HepG2 (cell line): ENCODE measurements around the gene NFKB1. TPM values are rescaled to one million over a fixed set of nuclear protein-coding genes. Genes with fewer than 3 reads are reported as not detected.

Experiments used
- ATAC-seq: fragments of 200-7000 bp; cut with Tn5 transposase; 3 replicates; pipeline ENCODE4 v1.9.1; 2020; ENCODE audit warnings: mild to moderate bottlenecking, moderate library complexity
- BruUV-seq: library from RNA; stranded (reverse); fragments of 400-500 nt; replicated peaks from 2 replicates; lab custom pipeline; 2021; lab: Mats Ljungman, UMichigan
- CTCF ChIA-PET: fragments of 300-600 bp; formaldehyde crosslinking; extraction: SDS; loops from one replicate; lab custom pipeline; 2021; ENCODE audit warnings: low total read pairs, inconsistent platforms, low intra/inter-chr PET ratio; lab: Yijun Ruan, JAX
- POLR2A ChIA-PET: fragments of 350-600 bp; sonication (Branson Sonifier 250); formaldehyde crosslinking; loops from one replicate; lab custom pipeline; 2020; ENCODE audit warnings: antibody characterized with exemption, inconsistent platforms; lab: Yijun Ruan, JAX
- DNase-seq: peaks from one replicate; pipeline ENCODE4 v3.0.0-alpha.2; 2015; ENCODE audit warnings: low spot score
- FAIRE-seq: peaks from 3 replicates; lab custom pipeline; 2011; peaks lifted over from hg19 to GRCh38; lab: Jason Lieb, UNC
- H2AFZ ChIP-seq: one replicate; pipeline ENCODE4 v1.6.1; 2011; ENCODE audit warnings: low read length, inconsistent platforms
- H3K27ac ChIP-seq: fragments of 300-600 bp; 3 replicates; pipeline ENCODE4 v1.8.0; 2011; ENCODE audit warnings: mixed run types, mild to moderate bottlenecking, mixed read lengths, low read length, inconsistent platforms; ENCODE audit not compliant: insufficient read depth; ENCODE audit errors: extremely low read length
- H3K27me3 ChIP-seq, 2 experiments: fragments of 200-600 bp in 1 of 2; 2 replicates in 1 of 2; 3 replicates in 1 of 2; pipeline versions ENCODE4 v1.6.0 to v1.8.0; 2011; ENCODE audit warnings: low read length in 2 of 2, mild to moderate bottlenecking in 2 of 2, moderate library complexity in 2 of 2, inconsistent platforms in 1 of 2; ENCODE audit not compliant: insufficient read depth in 2 of 2, control insufficient read depth in 1 of 2
- H3K36me3 ChIP-seq, 2 experiments: fragments of 200-600 bp in 1 of 2; replicated peaks in 1 of 2; 2 replicates in 1 of 2; 3 replicates in 1 of 2; pipeline versions ENCODE4 v1.5.1 to v1.8.0; 2011; ENCODE audit warnings: low read length in 2 of 2, inconsistent platforms in 1 of 2; ENCODE audit not compliant: insufficient read depth in 2 of 2, control insufficient read depth in 1 of 2
- H3K4me1 ChIP-seq: 2 replicates; pipeline ENCODE4 v1.5.1; 2012; ENCODE audit warnings: low read length, inconsistent platforms; ENCODE audit not compliant: insufficient read depth
- H3K4me2 ChIP-seq: 2 replicates; pipeline ENCODE4 v1.6.0; 2011; ENCODE audit warnings: low read depth, low read length, inconsistent platforms
- H3K4me3 ChIP-seq, 3 experiments: fragments of 200-600 bp in 1 of 3; sonication (generic), shearing (Covaris generic) in 1 of 3; replicated peaks in 1 of 3; 2 replicates each; pipeline ENCODE4 v1.5.1; 2011 to 2016; ENCODE audit warnings: low read length in 3 of 3, inconsistent platforms in 2 of 3, low read depth in 2 of 3, mild to moderate bottlenecking in 2 of 3, control low read depth in 1 of 3, mixed read lengths in 1 of 3; ENCODE audit not compliant: insufficient read depth in 1 of 3
- H3K79me2 ChIP-seq: one replicate; pipeline ENCODE4 v1.6.1; 2011; ENCODE audit warnings: low read length, inconsistent platforms; ENCODE audit not compliant: insufficient read depth
- H3K9ac ChIP-seq: 2 replicates; pipeline ENCODE4 v1.6.0; 2011; ENCODE audit warnings: mild to moderate bottlenecking, low read depth, low read length, inconsistent platforms; ENCODE audit not compliant: insufficient read depth
- H3K9me3 ChIP-seq: 2 replicates; pipeline ENCODE4 v1.5.1; 2012; ENCODE audit warnings: mild to moderate bottlenecking, low read length
- H4K20me1 ChIP-seq: 2 replicates; pipeline ENCODE4 v1.6.0; 2011; ENCODE audit warnings: inconsistent platforms, mild to moderate bottlenecking, low read length, moderate library complexity; ENCODE audit not compliant: insufficient read depth
- ARID4A ChIP-seq: sonication (generic); formaldehyde crosslinking; IDR thresholded peaks from 2 replicates; pipeline ENCODE4 v1.5.0; 2020; ENCODE audit warnings: mild to moderate bottlenecking, missing genetic modification reagents, borderline replicate concordance
- CHD2 ChIP-seq: IDR thresholded peaks from 2 replicates; pipeline ENCODE4 v1.6.1; 2011; ENCODE audit warnings: low read depth, low read length, improper control_type of control experiment
- CSRNP1 ChIP-seq: sonication (generic); formaldehyde crosslinking; IDR thresholded peaks from 2 replicates; pipeline ENCODE4 v1.8.1; 2023; ENCODE audit warnings: mild to moderate bottlenecking, missing genetic modification reagents
- GATAD2A ChIP-seq: IDR thresholded peaks from 2 replicates; pipeline ENCODE4 v1.6.1; 2016
- GZF1 ChIP-seq: sonication (generic); formaldehyde crosslinking; IDR thresholded peaks from 2 replicates; pipeline ENCODE4 v1.5.1; 2020; ENCODE audit warnings: mild to moderate bottlenecking, missing genetic modification reagents
- ISL2 ChIP-seq: sonication (generic); formaldehyde crosslinking; IDR thresholded peaks from 2 replicates; pipeline ENCODE4 v1.5.0; 2020; ENCODE audit warnings: missing genetic modification reagents
- JUNB ChIP-seq: sonication (generic); formaldehyde crosslinking; IDR thresholded peaks from 2 replicates; pipeline ENCODE4 v1.8.0; 2022; ENCODE audit warnings: missing genetic modification reagents, mild to moderate bottlenecking, borderline replicate concordance
- NCOA2 ChIP-seq: sonication (generic); formaldehyde crosslinking; IDR thresholded peaks from 2 replicates; pipeline ENCODE4 v1.8.0; 2022; ENCODE audit warnings: inconsistent platforms
- SNAI1 ChIP-seq: sonication (generic); formaldehyde crosslinking; IDR thresholded peaks from 2 replicates; pipeline ENCODE4 v1.5.0; 2020; ENCODE audit warnings: mild to moderate bottlenecking, missing genetic modification reagents, borderline replicate concordance
- TBX3 ChIP-seq: fragments of 450-650 bp; IDR thresholded peaks from 2 replicates; pipeline ENCODE4 v1.6.1; 2017; ENCODE audit warnings: antibody characterized with exemption, mild to moderate bottlenecking, inconsistent platforms, borderline replicate concordance
- TEAD2 ChIP-seq: sonication (generic); formaldehyde crosslinking; IDR thresholded peaks from 2 replicates; pipeline ENCODE4 v1.9.0; 2021; ENCODE audit warnings: missing genetic modification reagents
- ZNF484 ChIP-seq: sonication (generic); formaldehyde crosslinking; IDR thresholded peaks from 2 replicates; pipeline ENCODE4 v1.5.1; 2020; ENCODE audit warnings: mild to moderate bottlenecking, low read depth, missing genetic modification reagents, borderline replicate concordance
- ZNF580 ChIP-seq: IDR thresholded peaks from 2 replicates; pipeline ENCODE4 v1.6.1; 2016; ENCODE audit warnings: low read depth, borderline replicate concordance
- WGBS: methylation state at CpG from one replicate; pipeline ENCODE4 v1.1.6; 2017; ENCODE audit warnings: low lambda C conversion rate; 5-methylcytosine and 5-hydroxymethylcytosine counted together
- in situ Hi-C: cut with HindIII; loops from 2 replicates; pipeline ENCODE4 v1.10.0; 2017; ENCODE audit warnings: low pct_unique_long_range_greater_than_20kb; ENCODE audit not compliant: extremely low pct_ligation_motif_present
- intact Hi-C: fragments of 100-400 bp; cut with micrococcal nuclease; formaldehyde crosslinking; loops from one replicate; pipeline ENCODE4 v1.10.0; 2022; ENCODE audit not compliant: unreplicated experiment
- polyA plus RNA-seq, 8 experiments: library from polyadenylated mRNA; depleted of rRNA in 3 of 8; stranded (reverse) in 7 of 8; unstranded in 1 of 8; fragments of >200 nt; fragmentation: Illumina TruSeq in 4 of 8; extraction: Trizol in 4 of 8; gene quantifications; 2 replicates each; pipeline versions ENCODE4 v1.2.1 to v1.2.3, GENCODE V29; 2011 to 2016; ENCODE audit warnings: low read depth in 4 of 8, missing spikeins in 1 of 8, mixed read lengths in 1 of 8; ENCODE audit not compliant: insufficient read depth in 1 of 8
- total RNA-seq, 5 experiments: library from RNA; depleted of rRNA; stranded (reverse); fragments of >200 nt; fragmentation: Illumina TruSeq; extraction: Trizol; gene quantifications; 2 replicates each; pipeline ENCODE4 v1.2.3, GENCODE V29; 2016; ENCODE audit warnings: low read depth in 1 of 5

NFKB1 gene
- total and polyA plus RNA-seq, 2 of the 13 experiments (the other 11 are each of a cell fraction or from before 2014, with no cell fraction given) = 15.4 to 31.6 TPM

GRCh38 chr4:102469806-102470205, 31.4 kb upstream of the NFKB1 start:
- WGBS = 0% methylated on average over 1 of the region's 1 CpG
- Histone ChIP-seq H2AFZ (no peak overlapping the region), H4K20me1 (no peaks in the 10 kb centered on the region), H3K27me3 (no peaks in the 10 kb centered on the region), H3K4me2 (no peak overlapping the region), H3K36me3 (no peaks in the 10 kb centered on the region), H3K9me3 (no peaks in the 10 kb centered on the region)
- ATAC-seq (no peak), DNase-seq (no peak)
- BruUV-seq = no TSS peak
- in situ Hi-C loops = no loop called here
- TF ChIP-seq ISL2 = no peak
- no peak for TF ChIP-seq ZNF484 (CRISPR knock-in tag)
- TF ChIP-seq SNAI1 = no peak
- no peak for TF ChIP-seq NCOA2
- TF ChIP-seq TBX3 = no peak
- TF ChIP-seq ARID4A (CRISPR knock-in tag) = no peak
- TF ChIP-seq ZNF580 = no peak
- TF ChIP-seq GATAD2A = no peak
- TF ChIP-seq GZF1 (CRISPR knock-in tag) = no peak
- no peak for TF ChIP-seq TEAD2 (CRISPR knock-in tag)
- no peak for TF ChIP-seq CSRNP1 (CRISPR knock-in tag)
- TF ChIP-seq JUNB (CRISPR knock-in tag) = no peak
- TF ChIP-seq CHD2 = no peak
- TF ChIP-seq, all 625 proteins: peak for 0
- ChIA-PET CTCF (no interaction called here), POLR2A (interaction anchor here (1.0 kb wide), 1 partner anchor 8 kb away, joined by 4 read pairs; no protein-coding TSS in a partner anchor)
- no peaks in the 10 kb centered on the region for H3K79me2 ChIP-seq
- no peak overlapping the region for H3K4me3 ChIP-seq
- H3K4me1 ChIP-seq = peaks cover 25% of the 10 kb centered on the region
- intact Hi-C loops = no loop called here
- no peak overlapping the region for H3K9ac ChIP-seq
- FAIRE-seq = no peak
- no peak overlapping the region for H3K27ac ChIP-seq
